ENCODE data around the gene CARS1.

DNA sequence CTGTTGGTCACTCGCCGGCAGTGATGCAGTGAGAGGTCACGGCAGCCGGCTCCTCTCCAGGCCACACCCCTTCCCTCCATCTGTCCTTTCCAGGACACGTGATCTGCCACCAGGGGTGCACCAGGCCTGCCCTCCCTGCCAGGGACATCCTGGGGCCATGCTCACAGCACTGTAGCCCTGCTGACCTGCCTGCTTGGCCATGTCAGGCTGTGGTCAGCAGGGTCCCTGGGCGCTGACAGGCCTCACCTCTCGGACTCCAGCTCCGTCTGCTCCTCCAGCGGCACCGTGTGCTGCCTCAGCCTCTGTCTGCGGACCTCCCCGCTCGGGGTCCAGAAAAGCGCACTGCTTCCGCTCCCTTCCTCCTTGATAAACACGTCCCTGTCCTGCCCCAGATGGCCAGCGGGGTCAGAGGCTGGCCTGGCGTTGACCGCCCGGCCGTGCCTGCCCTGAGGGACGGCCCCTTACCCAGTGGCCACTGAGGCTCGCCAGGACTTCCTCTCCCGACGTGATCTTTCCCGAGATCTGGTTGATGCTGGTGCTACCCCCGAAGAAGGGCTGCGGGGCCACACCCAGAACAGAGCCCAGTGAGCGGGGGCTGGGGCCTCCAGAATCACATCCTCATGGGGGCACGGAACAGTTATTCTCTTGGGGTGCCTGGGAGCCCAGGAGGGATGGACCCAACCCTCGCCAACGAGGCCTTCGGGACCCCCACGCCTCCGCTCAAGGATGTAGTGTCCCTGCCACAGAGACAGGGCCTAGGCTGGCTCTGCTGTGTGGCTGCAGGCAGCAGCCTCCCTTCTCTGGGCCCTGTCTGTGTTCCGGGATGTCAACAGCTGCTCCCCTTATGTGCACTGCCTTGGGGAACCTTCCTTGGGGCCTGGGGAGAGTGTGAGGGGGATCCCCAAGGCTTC is 36.3 kb upstream of the CARS1 start:
- no peak for TF ChIP-seq POLR2AphosphoS5 (IDR thresholded peaks at IDR 0.05; ENCODE audit: low read depth)
- TF ChIP-seq, protein P1, sequence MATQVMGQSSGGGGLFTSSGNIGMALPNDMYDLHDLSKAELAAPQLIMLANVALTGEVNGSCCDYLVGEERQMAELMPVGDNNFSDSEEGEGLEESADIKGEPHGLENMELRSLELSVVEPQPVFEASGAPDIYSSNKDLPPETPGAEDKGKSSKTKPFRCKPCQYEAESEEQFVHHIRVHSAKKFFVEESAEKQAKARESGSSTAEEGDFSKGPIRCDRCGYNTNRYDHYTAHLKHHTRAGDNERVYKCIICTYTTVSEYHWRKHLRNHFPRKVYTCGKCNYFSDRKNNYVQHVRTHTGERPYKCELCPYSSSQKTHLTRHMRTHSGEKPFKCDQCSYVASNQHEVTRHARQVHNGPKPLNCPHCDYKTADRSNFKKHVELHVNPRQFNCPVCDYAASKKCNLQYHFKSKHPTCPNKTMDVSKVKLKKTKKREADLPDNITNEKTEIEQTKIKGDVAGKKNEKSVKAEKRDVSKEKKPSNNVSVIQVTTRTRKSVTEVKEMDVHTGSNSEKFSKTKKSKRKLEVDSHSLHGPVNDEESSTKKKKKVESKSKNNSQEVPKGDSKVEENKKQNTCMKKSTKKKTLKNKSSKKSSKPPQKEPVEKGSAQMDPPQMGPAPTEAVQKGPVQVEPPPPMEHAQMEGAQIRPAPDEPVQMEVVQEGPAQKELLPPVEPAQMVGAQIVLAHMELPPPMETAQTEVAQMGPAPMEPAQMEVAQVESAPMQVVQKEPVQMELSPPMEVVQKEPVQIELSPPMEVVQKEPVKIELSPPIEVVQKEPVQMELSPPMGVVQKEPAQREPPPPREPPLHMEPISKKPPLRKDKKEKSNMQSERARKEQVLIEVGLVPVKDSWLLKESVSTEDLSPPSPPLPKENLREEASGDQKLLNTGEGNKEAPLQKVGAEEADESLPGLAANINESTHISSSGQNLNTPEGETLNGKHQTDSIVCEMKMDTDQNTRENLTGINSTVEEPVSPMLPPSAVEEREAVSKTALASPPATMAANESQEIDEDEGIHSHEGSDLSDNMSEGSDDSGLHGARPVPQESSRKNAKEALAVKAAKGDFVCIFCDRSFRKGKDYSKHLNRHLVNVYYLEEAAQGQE (IDR thresholded peaks at IDR 0.05; ENCODE audit: insufficient replicate concordance, low read depth): no peak

Data from HL-60 (cell line).